ENCODE data around the gene GNE. TPM values are rescaled to one million over a fixed set of nuclear protein-coding genes. Genes with fewer than 3 reads are reported as not detected.

The GNE gene
- polyA plus RNA-seq, 4 donors = 3.6 to 13.1 (median 4.9) TPM

GRCh38 chr9:36237230-36237629 is 21.0 kb downstream of the GNE start:
- FAIRE-seq (no peak), DNase-seq (no peak)
- H3K9me3 ChIP-seq (ENCODE audit: control insufficient read depth in 2 of 2, insufficient read depth in 1 of 2, low read depth in 1 of 2, low read length in 1 of 2) = no peaks in the 10 kb centered on the region
- peaks cover 2 to 13% (median 3%) of the 10 kb centered on the region in 3 donors for H3K36me3 ChIP-seq (ENCODE audit: control insufficient read depth in 3 of 3, insufficient read depth in 2 of 3, low read depth in 1 of 3, low read length in 3 of 3)
- 95 to 96% (median 95%) methylated on average over 3 of the region's 3 CpGs for WGBS, 3 donors
- H3K27ac ChIP-seq (ENCODE audit: low read depth in 1 of 3, low read length in 2 of 3) = no peak overlapping the region
- H3K27me3 ChIP-seq (ENCODE audit: control insufficient read depth in 3 of 3, insufficient read depth in 3 of 3, low read length in 3 of 3) = no peaks in the 10 kb centered on the region
- no peak overlapping the region for H3K4me3 ChIP-seq (ENCODE audit: low read depth in 1 of 3, low read length in 3 of 3)
- no peaks in the 10 kb centered on the region for H3K4me1 ChIP-seq (ENCODE audit: control insufficient read depth in 3 of 3, insufficient read depth in 2 of 3, low read depth in 1 of 3, low read length in 2 of 3)

- peaks cover 22 to 72% (median 25%) of the 10 kb centered on the region in 3 donors for H3K36me3 ChIP-seq (ENCODE audit: control insufficient read depth in 3 of 3, insufficient read depth in 2 of 3, low read depth in 1 of 3, low read length in 3 of 3)
- no peaks in the 10 kb centered on the region for H3K27me3 ChIP-seq (ENCODE audit: control insufficient read depth in 3 of 3, insufficient read depth in 3 of 3, low read length in 3 of 3)
- peaks cover 0 to 10% of the 10 kb centered on the region in 2 donors for H3K9me3 ChIP-seq (ENCODE audit: control insufficient read depth in 2 of 2, insufficient read depth in 1 of 2, low read depth in 1 of 2, low read length in 1 of 2)
- no peak overlapping the region for H3K4me3 ChIP-seq (ENCODE audit: low read depth in 1 of 3, low read length in 3 of 3)
- no peaks in the 10 kb centered on the region for H3K4me1 ChIP-seq (ENCODE audit: control insufficient read depth in 3 of 3, insufficient read depth in 2 of 3, low read depth in 1 of 3, low read length in 2 of 3)
- no peak for FAIRE-seq
- 98 to 100% (median 100%) methylated on average over 1 of the region's 1 CpG for WGBS, 3 donors
- no peak overlapping the region for H3K27ac ChIP-seq (ENCODE audit: low read depth in 1 of 3, low read length in 2 of 3)
- no peak for DNase-seq
Observed at GRCh38 chr9:36222449-36222848, 35.8 kb downstream of the GNE start.

- H3K9me3 ChIP-seq (ENCODE audit: control insufficient read depth in 2 of 2, insufficient read depth in 1 of 2, low read depth in 1 of 2, low read length in 1 of 2) = peaks cover 0 to 10% of the 10 kb centered on the region in 2 donors
- no peaks in the 10 kb centered on the region for H3K27me3 ChIP-seq (ENCODE audit: control insufficient read depth in 3 of 3, insufficient read depth in 3 of 3, low read length in 3 of 3)
- no peak overlapping the region for H3K4me3 ChIP-seq (ENCODE audit: low read depth in 1 of 3, low read length in 3 of 3)
- H3K27ac ChIP-seq (ENCODE audit: low read depth in 1 of 3, low read length in 2 of 3) = no peak overlapping the region
- peaks cover 21 to 72% (median 29%) of the 10 kb centered on the region in 3 donors for H3K36me3 ChIP-seq (ENCODE audit: control insufficient read depth in 3 of 3, insufficient read depth in 2 of 3, low read depth in 1 of 3, low read length in 3 of 3)
- no peak for FAIRE-seq
- 96 to 100% (median 96%) methylated on average over 3 of the region's 3 CpGs for WGBS, 3 donors
- DNase-seq = no peak
- no peaks in the 10 kb centered on the region for H3K4me1 ChIP-seq (ENCODE audit: control insufficient read depth in 3 of 3, insufficient read depth in 2 of 3, low read depth in 1 of 3, low read length in 2 of 3)
Observed at GRCh38 chr9:36221667-36222066, 36.6 kb downstream of the GNE start.

GRCh38 chr9:36218411-36218901 is 39.8 kb downstream of the GNE start:
- DNase-seq (peak in 1 of 2 donors; percentile 9), FAIRE-seq (no peak)
- no peaks in the 10 kb centered on the region for H3K4me1 ChIP-seq (ENCODE audit: control insufficient read depth in 3 of 3, insufficient read depth in 2 of 3, low read depth in 1 of 3, low read length in 2 of 3)
- H3K4me3 ChIP-seq (ENCODE audit: low read depth in 1 of 3, low read length in 3 of 3) = no peak overlapping the region
- no peak overlapping the region for H3K27ac ChIP-seq (ENCODE audit: low read depth in 1 of 3, low read length in 2 of 3)
- no peaks in the 10 kb centered on the region for H3K27me3 ChIP-seq (ENCODE audit: control insufficient read depth in 3 of 3, insufficient read depth in 3 of 3, low read length in 3 of 3)
- peaks cover 17 to 61% (median 29%) of the 10 kb centered on the region in 3 donors for H3K36me3 ChIP-seq (ENCODE audit: control insufficient read depth in 3 of 3, insufficient read depth in 2 of 3, low read depth in 1 of 3, low read length in 3 of 3)
- WGBS, 3 donors = 86 to 90% (median 86%) methylated on average over 7 of the region's 7 CpGs
- peaks cover 0 to 10% of the 10 kb centered on the region in 2 donors for H3K9me3 ChIP-seq (ENCODE audit: control insufficient read depth in 2 of 2, insufficient read depth in 1 of 2, low read depth in 1 of 2, low read length in 1 of 2)

GRCh38 chr9:36218011-36218410 is 40.2 kb downstream of the GNE start:
- DNase-seq = no peak
- FAIRE-seq = no peak
- H3K27ac ChIP-seq (ENCODE audit: low read depth in 1 of 3, low read length in 2 of 3) = no peak overlapping the region
- 91 to 97% (median 95%) methylated on average over 5 of the region's 5 CpGs for WGBS, 3 donors
- no peak overlapping the region for H3K4me3 ChIP-seq (ENCODE audit: low read depth in 1 of 3, low read length in 3 of 3)
- no peaks in the 10 kb centered on the region for H3K27me3 ChIP-seq (ENCODE audit: control insufficient read depth in 3 of 3, insufficient read depth in 3 of 3, low read length in 3 of 3)
- peaks cover 0 to 8% of the 10 kb centered on the region in 2 donors for H3K9me3 ChIP-seq (ENCODE audit: control insufficient read depth in 2 of 2, insufficient read depth in 1 of 2, low read depth in 1 of 2, low read length in 1 of 2)
- H3K36me3 ChIP-seq (ENCODE audit: control insufficient read depth in 3 of 3, insufficient read depth in 2 of 3, low read depth in 1 of 3, low read length in 3 of 3) = peaks cover 16 to 62% (median 29%) of the 10 kb centered on the region in 3 donors
- no peaks in the 10 kb centered on the region for H3K4me1 ChIP-seq (ENCODE audit: control insufficient read depth in 3 of 3, insufficient read depth in 2 of 3, low read depth in 1 of 3, low read length in 2 of 3)

- Histone ChIP-seq H3K9me3 (ENCODE audit: control insufficient read depth in 2 of 2, insufficient read depth in 1 of 2, low read depth in 1 of 2, low read length in 1 of 2) (peaks cover 0 to 2% of the 10 kb centered on the region in 2 donors), H3K4me3 (ENCODE audit: low read depth in 1 of 3, low read length in 3 of 3) (no peak overlapping the region), H3K4me1 (ENCODE audit: control insufficient read depth in 3 of 3, insufficient read depth in 2 of 3, low read depth in 1 of 3, low read length in 2 of 3) (no peaks in the 10 kb centered on the region), H3K27ac (ENCODE audit: low read depth in 1 of 3, low read length in 2 of 3) (no peak overlapping the region), H3K36me3 (ENCODE audit: control insufficient read depth in 3 of 3, insufficient read depth in 2 of 3, low read depth in 1 of 3, low read length in 3 of 3) (peaks cover 12 to 61% (median 26%) of the 10 kb centered on the region in 3 donors), H3K27me3 (ENCODE audit: control insufficient read depth in 3 of 3, insufficient read depth in 3 of 3, low read length in 3 of 3) (no peaks in the 10 kb centered on the region)
- no peak for DNase-seq
- 70 to 85% (median 83%) methylated on average over 13 of the region's 13 CpGs for WGBS, 3 donors
- no peak for FAIRE-seq
Observed at GRCh38 chr9:36217256-36217968, 40.8 kb downstream of the GNE start.

GRCh38 chr9:36214571-36214970 is 43.7 kb downstream of the GNE start:
- Histone ChIP-seq H3K27me3 (ENCODE audit: control insufficient read depth in 3 of 3, insufficient read depth in 3 of 3, low read length in 3 of 3) (no peaks in the 10 kb centered on the region), H3K9me3 (ENCODE audit: control insufficient read depth in 2 of 2, insufficient read depth in 1 of 2, low read depth in 1 of 2, low read length in 1 of 2) (no peaks in the 10 kb centered on the region), H3K36me3 (ENCODE audit: control insufficient read depth in 3 of 3, insufficient read depth in 2 of 3, low read depth in 1 of 3, low read length in 3 of 3) (peaks cover 4 to 65% (median 32%) of the 10 kb centered on the region in 3 donors), H3K4me3 (ENCODE audit: low read depth in 1 of 3, low read length in 3 of 3) (no peak overlapping the region), H3K27ac (ENCODE audit: low read depth in 1 of 3, low read length in 2 of 3) (no peak overlapping the region), H3K4me1 (ENCODE audit: control insufficient read depth in 3 of 3, insufficient read depth in 2 of 3, low read depth in 1 of 3, low read length in 2 of 3) (no peaks in the 10 kb centered on the region)
- FAIRE-seq (no peak), DNase-seq (no peak)

GRCh38 chr9:36213989-36214388 is 44.3 kb downstream of the GNE start:
- no peak overlapping the region for H3K27ac ChIP-seq (ENCODE audit: low read depth in 1 of 3, low read length in 2 of 3)
- peaks cover 4 to 63% (median 34%) of the 10 kb centered on the region in 3 donors for H3K36me3 ChIP-seq (ENCODE audit: control insufficient read depth in 3 of 3, insufficient read depth in 2 of 3, low read depth in 1 of 3, low read length in 3 of 3)
- FAIRE-seq = no peak
- no peaks in the 10 kb centered on the region for H3K4me1 ChIP-seq (ENCODE audit: control insufficient read depth in 3 of 3, insufficient read depth in 2 of 3, low read depth in 1 of 3, low read length in 2 of 3)
- H3K4me3 ChIP-seq (ENCODE audit: low read depth in 1 of 3, low read length in 3 of 3) = no peak overlapping the region
- DNase-seq = no peak
- WGBS, 3 donors = 67 to 85% (median 79%) methylated on average over 4 of the region's 4 CpGs
- no peaks in the 10 kb centered on the region for H3K9me3 ChIP-seq (ENCODE audit: control insufficient read depth in 2 of 2, insufficient read depth in 1 of 2, low read depth in 1 of 2, low read length in 1 of 2)
- H3K27me3 ChIP-seq (ENCODE audit: control insufficient read depth in 3 of 3, insufficient read depth in 3 of 3, low read length in 3 of 3) = no peaks in the 10 kb centered on the region

All from small intestine (tissue), 7 donors.